HepG2 (cell line): ENCODE measurements around the gene GPN2. TPM values are rescaled to one million over a fixed set of nuclear protein-coding genes. Genes with fewer than 3 reads are reported as not detected.

Experiments used
- ADNP ChIP-seq: sonication (generic); formaldehyde crosslinking; IDR thresholded peaks from 2 replicates; pipeline ENCODE4 v1.4.0; 2020; ENCODE audit warnings: missing genetic modification reagents
- FOXP4 ChIP-seq: sonication (generic); formaldehyde crosslinking; IDR thresholded peaks from 2 replicates; pipeline ENCODE4 v1.4.0; 2020; ENCODE audit warnings: missing genetic modification reagents
- IKZF5 ChIP-seq: IDR thresholded peaks from 2 replicates; pipeline ENCODE4 v1.6.1; 2018; ENCODE audit warnings: missing genetic modification reagents, mild to moderate bottlenecking, missing compliant biosample characterization
- KAT7 ChIP-seq: IDR thresholded peaks from 2 replicates; pipeline ENCODE4 v1.6.1; 2018; ENCODE audit warnings: borderline replicate concordance, missing compliant biosample characterization
- KLF13 ChIP-seq: sonication (generic); formaldehyde crosslinking; IDR thresholded peaks from 2 replicates; pipeline ENCODE4 v1.4.0; 2020; ENCODE audit warnings: mild to moderate bottlenecking, missing genetic modification reagents
- MIXL1 ChIP-seq: IDR thresholded peaks from 2 replicates; pipeline ENCODE4 v1.6.1; 2016
- MTA1 ChIP-seq: sonication (generic); formaldehyde crosslinking; IDR thresholded peaks from 2 replicates; pipeline ENCODE4 v1.4.0; 2020; ENCODE audit warnings: missing genetic modification reagents, mild to moderate bottlenecking, borderline replicate concordance
- MXD4 ChIP-seq: IDR thresholded peaks from 2 replicates; pipeline ENCODE4 v1.6.1; 2016; ENCODE audit warnings: mild to moderate bottlenecking, missing biosample characterization, missing genetic modification reagents
- NR2F1 ChIP-seq, 2 experiments: fragments of 450-650 bp in 1 of 2; formaldehyde crosslinking in 1 of 2; IDR thresholded peaks; 2 replicates each; pipeline versions ENCODE4 v1.5.0 to v1.6.1; 2016 to 2020; ENCODE audit warnings: mild to moderate bottlenecking in 1 of 2, missing compliant biosample characterization in 1 of 2, missing genetic modification reagents in 1 of 2, moderate library complexity in 1 of 2
- RCOR2 ChIP-seq: IDR thresholded peaks from 2 replicates; pipeline ENCODE4 v1.6.1; 2016; ENCODE audit warnings: missing biosample characterization, missing genetic modification reagents
- ZBTB40 ChIP-seq, 2 experiments: fragments of 450-650 bp in 1 of 2; sonication (generic) in 1 of 2; formaldehyde crosslinking in 1 of 2; IDR thresholded peaks; 2 replicates each; pipeline versions ENCODE4 v1.6.1 to v1.8.0; 2016 to 2022; ENCODE audit warnings: antibody characterized with exemption in 1 of 2, mild to moderate bottlenecking in 1 of 2, missing genetic modification reagents in 1 of 2
- ZBTB42 ChIP-seq: sonication (generic); formaldehyde crosslinking; IDR thresholded peaks from 2 replicates; pipeline ENCODE4 v1.5.0; 2020; ENCODE audit warnings: mild to moderate bottlenecking, missing genetic modification reagents
- ZKSCAN8 ChIP-seq: IDR thresholded peaks from 2 replicates; pipeline ENCODE4 v1.6.1; 2016; ENCODE audit warnings: borderline replicate concordance, missing genetic modification reagents, missing compliant biosample characterization
- ZNF614 ChIP-seq: IDR thresholded peaks from 2 replicates; pipeline ENCODE4 v1.6.1; 2018; ENCODE audit warnings: missing biosample characterization, missing genetic modification reagents, inconsistent platforms, borderline replicate concordance
- ZNF746 ChIP-seq: sonication (generic); formaldehyde crosslinking; IDR thresholded peaks from 2 replicates; pipeline ENCODE4 v1.8.0; 2022; ENCODE audit warnings: mild to moderate bottlenecking, missing genetic modification reagents
- polyA plus RNA-seq, 8 experiments: library from polyadenylated mRNA; depleted of rRNA in 3 of 8; stranded (reverse) in 7 of 8; unstranded in 1 of 8; fragments of >200 nt; fragmentation: Illumina TruSeq in 4 of 8; extraction: Trizol in 4 of 8; gene quantifications; 2 replicates each; pipeline versions ENCODE4 v1.2.1 to v1.2.3, GENCODE V29; 2011 to 2016; ENCODE audit warnings: low read depth in 4 of 8, missing spikeins in 1 of 8, mixed read lengths in 1 of 8; ENCODE audit not compliant: insufficient read depth in 1 of 8
- total RNA-seq, 5 experiments: library from RNA; depleted of rRNA; stranded (reverse); fragments of >200 nt; fragmentation: Illumina TruSeq; extraction: Trizol; gene quantifications; 2 replicates each; pipeline ENCODE4 v1.2.3, GENCODE V29; 2016; ENCODE audit warnings: low read depth in 1 of 5

Gene GPN2
- total and polyA plus RNA-seq, 2 of the 13 experiments (the other 11 are each of a cell fraction or from before 2014, with no cell fraction given): 19.3 to 38.9 TPM

GRCh38 chr1:26838474-26839338, 51.4 kb downstream of the GPN2 start (continued):
- TF ChIP-seq ZBTB40 (IDR thresholded peaks at IDR 0.05): no peak
- TF ChIP-seq ZBTB40 (CRISPR knock-in tag; IDR thresholded peaks at IDR 0.05): peak; percentile 33; the same call in 1 of the 2 replicates
- TF ChIP-seq NR2F1 (CRISPR knock-in tag; IDR thresholded peaks at IDR 0.05): peak; percentile 57 to 74; a peak in 3 of 4 replicates
- TF ChIP-seq KLF13 (CRISPR knock-in tag): no peak
- TF ChIP-seq ADNP (CRISPR knock-in tag): 0 out of 2 replicates have a peak, but pooled peaks have one; percentile 40
- TF ChIP-seq MXD4 (CRISPR knock-in tag): peak; percentile 59; the same call in 1 of the 2 replicates
- TF ChIP-seq ZKSCAN8 (CRISPR knock-in tag): peak; percentile 61; the same call in 1 of the 2 replicates
- TF ChIP-seq MTA1 (CRISPR knock-in tag): peak; percentile 88; the same call in 1 of the 2 replicates
- TF ChIP-seq KAT7: 0 out of 2 replicates have a peak, but pooled peaks have one; percentile 40
- no peak for TF ChIP-seq ZBTB42 (CRISPR knock-in tag)
- 0 out of 2 replicates have a peak, but pooled peaks have one; percentile 57 for TF ChIP-seq ZNF614 (CRISPR knock-in tag)
- TF ChIP-seq IKZF5 (CRISPR knock-in tag): peak; percentile 80; the same call in 1 of the 2 replicates
- peak; percentile 49; the same call in 1 of the 2 replicates for TF ChIP-seq RCOR2 (CRISPR knock-in tag)
- peak; percentile 78; the same call in 1 of the 2 replicates for TF ChIP-seq MIXL1
- peak; percentile 61; the same call in 1 of the 2 replicates for TF ChIP-seq FOXP4
- peak; percentile 68; the same call in 1 of the 2 replicates for TF ChIP-seq ZNF746
